Measurements from ENCODE around the gene PTPN23.

The PTPN23 gene

GRCh38 chr3:47405820-47406761 lies 25.3 kb downstream of the PTPN23 start:
- no peak for DNase-seq (ENCODE audit: low read depth, low spot score)
- H3K27ac ChIP-seq = no peak overlapping the region

GRCh38 chr3:47406762-47407149 lies 25.9 kb downstream of the PTPN23 start:
- DNase-seq (ENCODE audit: low read depth, low spot score) = no peak
- no peak overlapping the region for H3K27ac ChIP-seq

GRCh38 chr3:47407237-47407636 lies 26.4 kb downstream of the PTPN23 start:
- DNase-seq (ENCODE audit: low read depth, low spot score) = no peak
- no peak overlapping the region for H3K27ac ChIP-seq

GRCh38 chr3:47407896-47408838 lies 27.3 kb downstream of the PTPN23 start:
- DNase-seq (ENCODE audit: low read depth, low spot score) = no peak
- H3K27ac ChIP-seq = no peak overlapping the region

- no peak for DNase-seq (ENCODE audit: low read depth, low spot score)
- H3K27ac ChIP-seq = no peak overlapping the region
Observed at GRCh38 chr3:47408839-47409229, 28.0 kb downstream of the PTPN23 start.

GRCh38 chr3:47409284-47409683 lies 28.5 kb downstream of the PTPN23 start:
- H3K27ac ChIP-seq = no peak overlapping the region
- DNase-seq (ENCODE audit: low read depth, low spot score) = no peak

- DNase-seq (ENCODE audit: low read depth, low spot score) = no peak
- no peak overlapping the region for H3K27ac ChIP-seq
Observed at GRCh38 chr3:47409688-47410416, 29.0 kb downstream of the PTPN23 start.

- no peak overlapping the region for H3K27ac ChIP-seq
- no peak for DNase-seq (ENCODE audit: low read depth, low spot score)
Observed at GRCh38 chr3:47410417-47410720, 29.5 kb downstream of the PTPN23 start.

- DNase-seq (ENCODE audit: low read depth, low spot score) = no peak
- H3K27ac ChIP-seq = no peak overlapping the region
Observed at GRCh38 chr3:47410801-47411646, 30.2 kb downstream of the PTPN23 start.

- H3K27ac ChIP-seq = no peak overlapping the region
- DNase-seq (ENCODE audit: low read depth, low spot score) = no peak
Observed at GRCh38 chr3:47411696-47412452, 31.1 kb downstream of the PTPN23 start.

GRCh38 chr3:47412453-47412756 lies 31.6 kb downstream of the PTPN23 start:
- no peak for DNase-seq (ENCODE audit: low read depth, low spot score)

GRCh38 chr3:47412842-47413520 lies 32.2 kb downstream of the PTPN23 start:
- H3K27ac ChIP-seq = no peak overlapping the region

More at GRCh38 chr3:47412453-47412756, 31.6 kb downstream of the PTPN23 start:
- H3K27ac ChIP-seq = no peak overlapping the region

GRCh38 chr3:47413751-47414150 lies 32.9 kb downstream of the PTPN23 start:
- no peak for DNase-seq (ENCODE audit: low read depth, low spot score)
- no peak overlapping the region for H3K27ac ChIP-seq

More at GRCh38 chr3:47412842-47413520, 32.2 kb downstream of the PTPN23 start:
- DNase-seq (ENCODE audit: low read depth, low spot score) = no peak

- DNase-seq (ENCODE audit: low read depth, low spot score) = no peak
- no peak overlapping the region for H3K27ac ChIP-seq
Observed at GRCh38 chr3:47414161-47414564, 33.3 kb downstream of the PTPN23 start.

GRCh38 chr3:47414666-47415587 lies 34.1 kb downstream of the PTPN23 start:
- DNase-seq (ENCODE audit: low read depth, low spot score) = no peak
- H3K27ac ChIP-seq = no peak overlapping the region

GRCh38 chr3:47416041-47416440 lies 35.2 kb downstream of the PTPN23 start:
- no peak overlapping the region for H3K27ac ChIP-seq
- DNase-seq (ENCODE audit: low read depth, low spot score) = no peak
